T-helper 2 cell treated with Interferon-gamma antibody and Interleukin-4, amounts not matched to agents 5 μg/mL and 100 μg/mL, for 36 hours (primary cell): ENCODE data around the gene PMS1.
A peak's percentile ranks its signal among the peaks of the same experiment; 100 is the strongest.
"Not testable (repeated sequence)": the region's sequence is repeated elsewhere in the genome, so short reads cannot be mapped to it uniquely, and the experiment has no call there.

Experiments
- DNase-seq: peaks from one replicate; pipeline ENCODE4 v3.0.0; 2021; ENCODE audit warnings: low spot score
- H3K27ac Mint-ChIP-seq: one replicate; pipeline ENCODE4 v1.8.0; 2021; ENCODE audit warnings: mild to moderate bottlenecking, mixed read lengths
- H3K27me3 Mint-ChIP-seq: one replicate; pipeline ENCODE4 v1.8.0; 2021; ENCODE audit warnings: low read depth, mixed read lengths
- H3K36me3 Mint-ChIP-seq: one replicate; pipeline ENCODE4 v1.8.0; 2021; ENCODE audit warnings: low read depth, mixed read lengths
- H3K4me1 Mint-ChIP-seq: one replicate; pipeline ENCODE4 v1.8.0; 2021; ENCODE audit warnings: low read depth, mixed read lengths
- H3K4me3 Mint-ChIP-seq: one replicate; pipeline ENCODE4 v1.8.0; 2022; ENCODE audit warnings: mild to moderate bottlenecking, moderate library complexity, mixed read lengths
- H3K9me3 Mint-ChIP-seq: one replicate; pipeline ENCODE4 v1.8.0; 2021; ENCODE audit warnings: mixed read lengths

Gene PMS1

GRCh38 chr2:189865826-189866225 lies 81.6 kb downstream of the PMS1 start:
- H3K4me1 Mint-ChIP-seq = no peaks in the 10 kb centered on the region
- H3K9me3 Mint-ChIP-seq = peaks cover 6% of the 10 kb centered on the region
- no peaks in the 10 kb centered on the region for H3K27me3 Mint-ChIP-seq
- H3K36me3 Mint-ChIP-seq = peaks cover 22% of the 10 kb centered on the region
- no peak overlapping the region for H3K27ac Mint-ChIP-seq
- H3K4me3 Mint-ChIP-seq = no peak overlapping the region
- DNase-seq = no peak

GRCh38 chr2:189866296-189866695 lies 82.0 kb downstream of the PMS1 start:
- H3K27ac Mint-ChIP-seq = no peak overlapping the region
- H3K4me1 Mint-ChIP-seq = no peaks in the 10 kb centered on the region
- no peaks in the 10 kb centered on the region for H3K27me3 Mint-ChIP-seq
- H3K4me3 Mint-ChIP-seq = no peak overlapping the region
- H3K9me3 Mint-ChIP-seq = peaks cover 6% of the 10 kb centered on the region
- no peak for DNase-seq
- H3K36me3 Mint-ChIP-seq = peaks cover 24% of the 10 kb centered on the region

GRCh38 chr2:189868896-189869295 lies 84.6 kb downstream of the PMS1 start:
- no peak for DNase-seq
- no peaks in the 10 kb centered on the region for H3K4me1 Mint-ChIP-seq
- H3K9me3 Mint-ChIP-seq = no peaks in the 10 kb centered on the region
- H3K4me3 Mint-ChIP-seq = no peak overlapping the region
- H3K27ac Mint-ChIP-seq = no peak overlapping the region
- H3K27me3 Mint-ChIP-seq = no peaks in the 10 kb centered on the region
- H3K36me3 Mint-ChIP-seq = peaks cover 8% of the 10 kb centered on the region

GRCh38 chr2:189870381-189871085 lies 86.3 kb downstream of the PMS1 start:
- Mint-ChIP-seq H3K9me3 (peaks cover 10% of the 10 kb centered on the region), H3K27me3 (no peaks in the 10 kb centered on the region), H3K4me3 (no peak overlapping the region), H3K27ac (no peak overlapping the region), H3K36me3 (peaks cover 19% of the 10 kb centered on the region), H3K4me1 (peaks cover 11% of the 10 kb centered on the region)
- no peak for DNase-seq

- H3K9me3 Mint-ChIP-seq = peaks cover 10% of the 10 kb centered on the region
Measured at GRCh38 chr2:189873696-189874095, 89.4 kb downstream of the PMS1 start.

GRCh38 chr2:189874586-189875320 lies 90.5 kb downstream of the PMS1 start:
- H3K36me3 Mint-ChIP-seq = peaks cover 36% of the 10 kb centered on the region

More at GRCh38 chr2:189873696-189874095, 89.4 kb downstream of the PMS1 start:
- Mint-ChIP-seq H3K4me3 (no peak overlapping the region), H3K27ac (no peak overlapping the region), H3K36me3 (peaks cover 36% of the 10 kb centered on the region), H3K27me3 (no peaks in the 10 kb centered on the region), H3K4me1 (peaks cover 11% of the 10 kb centered on the region)
- no peak for DNase-seq

GRCh38 chr2:189876271-189876670 lies 92.0 kb downstream of the PMS1 start:
- Mint-ChIP-seq H3K27me3 (no peaks in the 10 kb centered on the region), H3K4me3 (no peak overlapping the region), H3K36me3 (peaks cover 32% of the 10 kb centered on the region), H3K4me1 (peaks cover 11% of the 10 kb centered on the region), H3K27ac (peak overlapping the region; percentile 22), H3K9me3 (peaks cover 10% of the 10 kb centered on the region)
- DNase-seq = no peak

More at GRCh38 chr2:189874586-189875320, 90.5 kb downstream of the PMS1 start:
- H3K4me3 Mint-ChIP-seq = peak overlapping the region; percentile 8
- H3K9me3 Mint-ChIP-seq = peaks cover 10% of the 10 kb centered on the region
- H3K27ac Mint-ChIP-seq = peak overlapping the region; percentile 60
- H3K27me3 Mint-ChIP-seq = no peaks in the 10 kb centered on the region
- H3K4me1 Mint-ChIP-seq = peaks cover 11% of the 10 kb centered on the region
- DNase-seq = no peak

- DNase-seq = no peak
- peaks cover 25% of the 10 kb centered on the region for H3K36me3 Mint-ChIP-seq
- peaks cover 5% of the 10 kb centered on the region for H3K27me3 Mint-ChIP-seq
- H3K27ac Mint-ChIP-seq = no peak overlapping the region
- peaks cover 7% of the 10 kb centered on the region for H3K4me1 Mint-ChIP-seq
- peaks cover 8% of the 10 kb centered on the region for H3K9me3 Mint-ChIP-seq
- no peak overlapping the region for H3K4me3 Mint-ChIP-seq
Measured at GRCh38 chr2:189879716-189880081, 95.4 kb downstream of the PMS1 start.

GRCh38 chr2:189880429-189880828 lies 96.2 kb downstream of the PMS1 start:
- DNase-seq = no peak
- H3K9me3 Mint-ChIP-seq = peaks cover under 1% of the 10 kb centered on the region
- H3K27me3 Mint-ChIP-seq = peaks cover 5% of the 10 kb centered on the region
- no peak overlapping the region for H3K4me3 Mint-ChIP-seq
- H3K4me1 Mint-ChIP-seq = no peaks in the 10 kb centered on the region
- H3K27ac Mint-ChIP-seq = no peak overlapping the region
- peaks cover 18% of the 10 kb centered on the region for H3K36me3 Mint-ChIP-seq

GRCh38 chr2:189880832-189881492 lies 96.7 kb downstream of the PMS1 start:
- Mint-ChIP-seq H3K27ac (no peak overlapping the region), H3K27me3 (peaks cover 5% of the 10 kb centered on the region), H3K4me1 (no peaks in the 10 kb centered on the region), H3K9me3 (no peaks in the 10 kb centered on the region), H3K36me3 (peaks cover 17% of the 10 kb centered on the region), H3K4me3 (no peak overlapping the region)
- no peak for DNase-seq

GRCh38 chr2:189885368-189885767 lies 101.1 kb downstream of the PMS1 start:
- Mint-ChIP-seq H3K27me3 (peaks cover 8% of the 10 kb centered on the region), H3K27ac (no peak overlapping the region), H3K4me1 (no peaks in the 10 kb centered on the region), H3K4me3 (no peak overlapping the region), H3K36me3 (no peaks in the 10 kb centered on the region), H3K9me3 (no peaks in the 10 kb centered on the region)
- no peak for DNase-seq

- not testable (repeated sequence) for H3K9me3 Mint-ChIP-seq, H3K27ac Mint-ChIP-seq, DNase-seq, H3K4me1 Mint-ChIP-seq, H3K4me3 Mint-ChIP-seq, H3K36me3 Mint-ChIP-seq
- peaks cover 15% of the 10 kb centered on the region for H3K27me3 Mint-ChIP-seq
Measured at GRCh38 chr2:189892546-189893294, 108.5 kb downstream of the PMS1 start.

GRCh38 chr2:189896809-189897208 lies 112.6 kb downstream of the PMS1 start:
- Mint-ChIP-seq H3K27me3 (peaks cover 20% of the 10 kb centered on the region), H3K9me3 (no peaks in the 10 kb centered on the region), H3K36me3 (no peaks in the 10 kb centered on the region), H3K4me1 (no peaks in the 10 kb centered on the region), H3K27ac (no peak overlapping the region), H3K4me3 (no peak overlapping the region)
- no peak for DNase-seq
